Adrenal gland (tissue), 5 donors: ENCODE data around the gene KLC1.

ENCODE experiments used
- CTCF ChIP-seq, 6 experiments: fragments of 450-650 bp in 4 of 6; fragments of 200-600 bp in 2 of 6; sonication (generic) in 1 of 6; IDR thresholded peaks; 1 replicate in 5 of 6; 2 replicates in 1 of 6; pipeline versions ENCODE4 v1.5.1 to v1.8.0; 2016 to 2021; ENCODE audit warnings: antibody characterized with exemption in 6 of 6, mild to moderate bottlenecking in 2 of 6, moderate library complexity in 1 of 6
- POLR2A ChIP-seq, 2 donors: fragments of 450-650 bp; IDR thresholded peaks; one replicate each; pipeline ENCODE4 v1.6.1; 2017; ENCODE audit warnings: antibody characterized with exemption in 2 of 2, mild to moderate bottlenecking in 2 of 2, moderate library complexity in 1 of 2
- donor health status: DM: no; HTN: no; CAD: no.

- no peak for TF ChIP-seq CTCF (IDR thresholded peaks at IDR 0.05)
- no peak for TF ChIP-seq POLR2A (IDR thresholded peaks at IDR 0.05)
These were observed 67.0 kb downstream of the KLC1 start for GRCh38 chr14:103696070-103696402.
